Astrocyte (in vitro differentiated cells and primary cell): ENCODE measurements around the gene DDAH1. TPM values are rescaled to one million over a fixed set of nuclear protein-coding genes. Genes with fewer than 3 reads are reported as not detected.
A peak's percentile ranks its signal among the peaks of the same experiment; 100 is the strongest.

Experiments used
- DNase-seq: peaks from one replicate; pipeline ENCODE4 v3.0.0-alpha.2; 2010; ENCODE audit warnings: low read depth
- FAIRE-seq: peaks from 2 replicates; lab custom pipeline; 2011; peaks lifted over from hg19 to GRCh38; lab: Jason Lieb, UNC
- H2AFZ ChIP-seq: 2 replicates; pipeline ENCODE4 v1.6.0; 2012; ENCODE audit warnings: low read depth, low read length, inconsistent platforms
- H3K27ac ChIP-seq: 2 replicates; pipeline ENCODE4 v1.5.1; 2011; ENCODE audit warnings: low read depth, low read length, inconsistent platforms
- H3K27me3 ChIP-seq: 2 replicates; pipeline ENCODE4 v1.6.0; 2011; ENCODE audit warnings: low read length, inconsistent platforms; ENCODE audit not compliant: insufficient read depth
- H3K36me3 ChIP-seq: 2 replicates; pipeline ENCODE4 v1.5.1; 2011; ENCODE audit warnings: low read length, inconsistent platforms; ENCODE audit not compliant: insufficient read depth
- H3K4me1 ChIP-seq: 2 replicates; pipeline ENCODE4 v1.5.1; 2011; ENCODE audit warnings: low read length, inconsistent platforms; ENCODE audit not compliant: insufficient read depth
- H3K4me2 ChIP-seq: 2 replicates; pipeline ENCODE4 v1.6.0; 2012; ENCODE audit warnings: low read length, inconsistent platforms
- H3K4me3 ChIP-seq: 2 replicates; pipeline ENCODE4 v1.5.1; 2011; ENCODE audit warnings: low read depth, mild to moderate bottlenecking, low read length, inconsistent platforms; ENCODE audit not compliant: insufficient read depth
- H3K79me2 ChIP-seq: 2 replicates; pipeline ENCODE4 v1.6.0; 2012; ENCODE audit warnings: mild to moderate bottlenecking, low read length, inconsistent platforms; ENCODE audit not compliant: insufficient read depth
- H3K9ac ChIP-seq: 2 replicates; pipeline ENCODE4 v1.6.0; 2012; ENCODE audit warnings: mild to moderate bottlenecking, low read length, inconsistent platforms
- H3K9me3 ChIP-seq: 2 replicates; pipeline ENCODE4 v1.5.1; 2012; ENCODE audit warnings: low read depth, mild to moderate bottlenecking, low read length, inconsistent platforms; ENCODE audit not compliant: insufficient read depth
- H4K20me1 ChIP-seq: 2 replicates; pipeline ENCODE4 v1.6.0; 2012; ENCODE audit warnings: low read length, inconsistent platforms; ENCODE audit not compliant: insufficient read depth
- H3K27ac Mint-ChIP-seq: one replicate; pipeline ENCODE4 v1.8.0; 2021; ENCODE audit warnings: mild to moderate bottlenecking, mixed read lengths; ENCODE audit not compliant: unreplicated experiment
- H3K27me3 Mint-ChIP-seq: one replicate; pipeline ENCODE4 v1.8.0; 2021; ENCODE audit warnings: low read depth, mixed read lengths; ENCODE audit not compliant: unreplicated experiment
- H3K36me3 Mint-ChIP-seq: one replicate; pipeline ENCODE4 v1.8.0; 2021; ENCODE audit warnings: low read depth, mixed read lengths; ENCODE audit not compliant: unreplicated experiment
- H3K4me1 Mint-ChIP-seq: one replicate; pipeline ENCODE4 v1.8.0; 2021; ENCODE audit warnings: low read depth, mixed read lengths; ENCODE audit not compliant: unreplicated experiment
- H3K4me3 Mint-ChIP-seq: one replicate; pipeline ENCODE4 v1.8.0; 2021; ENCODE audit warnings: mild to moderate bottlenecking, moderate library complexity, mixed read lengths; ENCODE audit not compliant: unreplicated experiment
- H3K9me3 Mint-ChIP-seq: one replicate; pipeline ENCODE4 v1.8.0; 2021; ENCODE audit warnings: mild to moderate bottlenecking, mixed read lengths; ENCODE audit not compliant: unreplicated experiment
- CTCF ChIP-seq: IDR thresholded peaks from 2 replicates; pipeline ENCODE4 v1.5.1; 2011; ENCODE audit warnings: low read depth, mild to moderate bottlenecking, inconsistent platforms, low read length, moderate library complexity; ENCODE audit not compliant: insufficient read depth
- EZH2 ChIP-seq: IDR thresholded peaks from 2 replicates; pipeline ENCODE4 v1.6.1; 2012; ENCODE audit warnings: mild to moderate bottlenecking, low read length, inconsistent platforms; ENCODE audit not compliant: insufficient read depth
- total RNA-seq: library from RNA; stranded (reverse); gene quantifications from 2 replicates; pipeline ENCODE4 v1.2.1, GENCODE V29; 2021

The DDAH1 gene
- total RNA-seq, 1 donor from 2014 or later, result 112 TPM

DNA sequence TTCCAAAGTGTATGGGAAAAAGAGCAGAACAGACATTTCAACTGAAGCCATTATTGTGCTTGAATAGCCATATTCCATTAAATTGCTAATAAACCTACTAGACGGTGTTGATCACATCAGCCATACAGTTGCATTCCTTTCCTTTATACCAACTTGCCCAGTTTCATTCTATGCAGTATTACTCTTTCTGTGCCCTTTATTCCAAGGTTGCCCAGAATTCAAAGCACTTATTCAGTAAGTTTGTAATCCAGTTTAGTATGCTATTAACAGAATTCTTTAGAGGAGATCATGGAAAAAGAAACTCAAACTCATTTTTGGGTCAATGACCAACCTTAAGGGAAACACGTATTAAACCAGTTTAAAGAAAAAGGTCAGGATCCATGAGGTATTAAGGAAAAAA is 89.5 kb downstream of the DDAH1 start:
- Histone ChIP-seq H4K20me1 (peaks cover 37% of the 10 kb centered on the region), H3K79me2 (peaks cover 91% of the 10 kb centered on the region), H2AFZ (no peak overlapping the region), H3K27me3 (no peaks in the 10 kb centered on the region), H3K36me3 (peaks cover 6% of the 10 kb centered on the region), H3K4me3 (no peak overlapping the region), H3K27ac (no peak overlapping the region), H3K4me1 (peaks cover 9% of the 10 kb centered on the region), H3K9ac (no peak overlapping the region), H3K9me3 (no peaks in the 10 kb centered on the region), H3K4me2 (no peak overlapping the region)
- Mint-ChIP-seq H3K9me3 (peaks cover 5% of the 10 kb centered on the region), H3K27me3 (no peaks in the 10 kb centered on the region), H3K4me3 (no peak overlapping the region), H3K27ac (no peak overlapping the region), H3K36me3 (peaks cover 4% of the 10 kb centered on the region), H3K4me1 (peaks cover 28% of the 10 kb centered on the region)
- no peak for TF ChIP-seq CTCF
- no peak for TF ChIP-seq EZH2
- FAIRE-seq (no peak), DNase-seq (no peak)

GRCh38 chr1:85374160-85374559 is 90.8 kb downstream of the DDAH1 start:
- no peaks in the 10 kb centered on the region for H3K27me3 Mint-ChIP-seq
- Histone ChIP-seq H3K27me3 (no peaks in the 10 kb centered on the region), H3K27ac (peak overlapping the region; percentile 32), H3K4me2 (peak overlapping the region; percentile 55), H3K4me3 (no peak overlapping the region), H3K4me1 (peaks cover 9% of the 10 kb centered on the region), H2AFZ (no peak overlapping the region), H3K36me3 (no peaks in the 10 kb centered on the region), H3K9me3 (no peaks in the 10 kb centered on the region), H4K20me1 (peaks cover 31% of the 10 kb centered on the region), H3K79me2 (peaks cover 91% of the 10 kb centered on the region), H3K9ac (no peak overlapping the region)
- H3K9me3 Mint-ChIP-seq, result no peaks in the 10 kb centered on the region
- TF ChIP-seq EZH2 (no peak), CTCF (no peak)
- H3K4me1 Mint-ChIP-seq, result peaks cover 34% of the 10 kb centered on the region
- peak overlapping the region; percentile 22 for H3K27ac Mint-ChIP-seq
- no peak overlapping the region for H3K4me3 Mint-ChIP-seq
- H3K36me3 Mint-ChIP-seq, result peaks cover 8% of the 10 kb centered on the region
- DNase-seq (peak; percentile 89), FAIRE-seq (peak; percentile 65)

DNA sequence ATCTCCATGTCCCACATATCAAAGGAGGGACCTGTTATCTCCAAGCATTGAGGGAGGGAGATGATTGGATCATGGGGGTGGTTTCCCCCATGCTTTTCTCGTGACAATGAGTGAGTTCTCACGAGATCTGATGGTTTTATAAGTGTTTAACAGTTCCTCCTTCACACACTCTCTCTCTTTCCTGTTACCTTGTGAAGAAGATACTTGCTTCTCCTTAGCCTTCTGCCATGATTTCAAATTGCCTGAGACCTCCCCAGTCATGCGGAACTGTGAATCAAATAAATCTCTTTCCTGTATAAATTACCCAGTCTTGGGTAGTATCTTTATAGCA is 91.6 kb downstream of the DDAH1 start:
- no peak overlapping the region for H3K4me3 Mint-ChIP-seq
- no peaks in the 10 kb centered on the region for H3K9me3 ChIP-seq
- peak overlapping the region; percentile 27 for H3K27ac Mint-ChIP-seq
- H3K4me2 ChIP-seq, result no peak overlapping the region
- FAIRE-seq (no peak), DNase-seq (no peak)
- peaks cover 35% of the 10 kb centered on the region for H3K4me1 Mint-ChIP-seq
- peaks cover 28% of the 10 kb centered on the region for H4K20me1 ChIP-seq
- peaks cover 9% of the 10 kb centered on the region for H3K4me1 ChIP-seq
- H2AFZ ChIP-seq, result no peak overlapping the region
- TF ChIP-seq CTCF, result no peak
- TF ChIP-seq EZH2, result no peak
- no peak overlapping the region for H3K9ac ChIP-seq
- H3K27ac ChIP-seq, result no peak overlapping the region
- H3K4me3 ChIP-seq, result no peak overlapping the region
- peaks cover 8% of the 10 kb centered on the region for H3K36me3 Mint-ChIP-seq
- no peaks in the 10 kb centered on the region for H3K27me3 ChIP-seq
- no peaks in the 10 kb centered on the region for H3K27me3 Mint-ChIP-seq
- no peaks in the 10 kb centered on the region for H3K9me3 Mint-ChIP-seq
- no peaks in the 10 kb centered on the region for H3K36me3 ChIP-seq
- peaks cover 90% of the 10 kb centered on the region for H3K79me2 ChIP-seq
